T-helper 1 cell (primary cell): Measurements from ENCODE around the gene EDEM3.
"Not testable (repeated sequence)": the region's sequence is repeated elsewhere in the genome, so short reads cannot be mapped to it uniquely, and the experiment has no call there.

Source experiments
- DNase-seq, 5 donors: peaks; one replicate each; pipeline ENCODE4 v3.0.0-alpha.2; 2012 to 2020

Gene EDEM3

DNA sequence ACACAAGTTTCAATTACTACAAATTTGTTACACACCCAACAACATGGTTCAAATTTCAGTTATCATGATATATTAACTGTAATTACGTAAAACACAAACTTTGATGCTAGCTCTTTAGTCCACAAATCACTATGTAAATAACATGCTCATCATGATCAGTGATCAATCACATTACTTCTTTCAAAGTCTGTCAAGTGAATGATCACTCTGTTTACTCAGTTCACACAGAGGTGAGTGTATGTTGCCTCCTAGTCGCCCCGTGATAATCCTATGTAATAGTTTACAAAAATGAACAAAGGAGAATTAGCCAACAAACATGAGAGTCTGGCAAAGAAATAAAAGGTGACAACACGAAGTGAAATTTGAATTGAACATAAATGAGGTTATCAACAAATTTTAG lies 14.3 kb downstream of the EDEM3 start:
- DNase-seq = no peak

DNA sequence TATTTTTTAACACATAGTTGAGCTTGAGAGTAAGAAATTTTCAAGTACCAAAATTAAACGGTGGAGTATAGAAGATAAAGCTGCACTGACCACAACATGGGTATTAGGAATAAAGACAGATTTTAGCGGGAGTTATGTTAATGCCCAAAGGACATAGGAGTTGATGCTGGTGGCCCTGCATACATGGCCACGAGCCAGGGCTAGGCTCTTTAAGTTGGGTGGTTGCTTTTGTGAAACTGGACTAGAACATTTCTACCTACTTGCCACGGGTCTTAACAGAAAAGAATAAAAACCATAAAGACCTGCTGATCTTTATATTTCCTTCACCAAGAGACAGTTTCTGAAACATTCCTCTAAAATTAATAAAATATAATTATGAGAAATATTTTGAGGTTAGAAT lies 14.9 kb downstream of the EDEM3 start:
- DNase-seq = no peak

DNA sequence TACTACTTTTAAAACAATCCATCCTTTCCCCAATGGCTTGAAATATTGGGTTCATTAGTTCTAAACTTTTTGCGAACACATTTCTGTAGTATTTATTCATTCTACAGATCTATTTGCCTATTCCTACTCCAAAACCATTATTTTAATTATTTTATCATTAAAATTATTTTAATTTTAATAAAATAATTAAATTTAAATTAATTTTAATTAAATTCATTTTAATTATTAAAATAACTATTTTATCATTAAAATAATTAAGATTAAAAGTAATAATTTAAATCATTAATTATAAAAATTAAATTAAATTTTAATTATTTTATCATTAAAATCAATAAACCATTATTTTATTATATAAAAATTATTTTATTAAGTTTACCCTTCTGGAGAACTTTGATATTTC lies 15.6 kb downstream of the EDEM3 start:
- no peak for DNase-seq

DNA sequence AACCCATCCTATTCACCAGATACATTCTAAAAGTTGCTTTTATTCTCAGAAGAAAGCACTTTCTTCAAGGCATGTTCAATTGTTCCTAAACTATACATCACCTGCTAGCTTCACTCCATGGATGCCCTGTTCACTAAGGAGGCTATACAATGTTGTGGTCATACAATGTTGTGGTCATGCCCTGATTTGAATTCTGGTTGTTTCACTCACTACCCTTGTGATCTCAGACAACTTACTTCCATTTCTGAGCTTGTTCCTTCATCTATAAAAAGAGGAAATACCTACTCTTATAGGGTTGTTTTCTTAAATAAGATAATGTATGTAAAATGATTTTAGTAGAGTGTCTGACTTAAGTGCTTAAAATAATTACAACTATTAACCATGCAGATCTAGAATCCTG lies 19.7 kb downstream of the EDEM3 start:
- DNase-seq = no peak

DNA sequence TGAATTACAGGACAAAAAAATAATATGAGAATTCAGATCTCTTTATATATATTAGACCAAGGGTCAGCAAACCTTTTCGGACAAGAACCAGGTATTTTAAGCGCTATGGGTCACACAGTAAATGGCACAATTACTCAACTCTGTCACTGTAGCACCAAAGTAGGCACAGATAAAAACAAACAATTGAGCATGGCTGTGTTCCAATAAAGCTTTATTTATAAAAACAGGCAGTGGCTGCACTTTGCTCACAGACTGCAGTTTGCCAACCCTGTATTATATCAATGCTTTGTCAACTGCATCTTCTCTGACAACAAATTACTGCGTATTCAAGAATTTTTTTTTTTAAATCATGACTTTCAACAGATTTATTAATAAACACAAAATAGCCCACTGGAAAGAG lies 29.8 kb downstream of the EDEM3 start:
- no peak for DNase-seq

DNA sequence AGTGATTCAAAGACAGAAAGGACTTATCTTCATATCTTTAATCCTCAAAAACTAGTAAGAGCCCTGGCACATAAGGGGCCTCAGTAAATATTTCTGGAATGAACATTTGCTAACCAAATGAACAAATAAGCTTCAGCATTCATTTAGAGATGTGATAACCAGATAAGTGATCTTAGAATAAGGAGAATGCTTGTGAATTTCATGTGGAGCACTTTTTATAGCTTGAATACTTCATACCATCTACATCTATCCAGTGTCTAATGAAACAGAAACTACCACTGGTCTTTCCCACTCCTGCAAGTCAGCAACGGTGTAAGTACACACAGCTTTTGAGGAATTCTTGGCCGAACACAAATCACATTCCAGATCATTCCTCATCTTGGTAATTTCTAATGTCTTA lies 38.5 kb downstream of the EDEM3 start:
- no peak for DNase-seq

DNA sequence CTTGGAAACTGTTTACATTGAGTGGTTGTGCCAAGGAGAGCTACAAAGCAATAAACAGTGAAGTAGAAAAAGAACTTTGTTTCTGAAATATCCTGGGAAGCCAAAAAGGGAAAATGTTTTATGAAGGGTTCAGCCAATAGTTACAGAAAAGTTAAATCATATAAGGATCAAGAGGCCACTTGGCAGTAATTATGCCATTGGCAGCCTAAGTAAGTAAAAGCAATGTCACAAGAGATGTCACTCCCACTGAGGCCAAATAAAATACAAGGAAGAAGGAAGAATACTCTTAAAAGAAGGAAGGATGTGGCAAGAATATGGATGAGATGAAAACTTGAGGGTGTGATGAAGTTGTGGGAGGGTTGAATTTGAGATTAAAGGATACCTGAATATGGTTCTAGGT lies 45.2 kb downstream of the EDEM3 start:
- DNase-seq = no peak

DNA sequence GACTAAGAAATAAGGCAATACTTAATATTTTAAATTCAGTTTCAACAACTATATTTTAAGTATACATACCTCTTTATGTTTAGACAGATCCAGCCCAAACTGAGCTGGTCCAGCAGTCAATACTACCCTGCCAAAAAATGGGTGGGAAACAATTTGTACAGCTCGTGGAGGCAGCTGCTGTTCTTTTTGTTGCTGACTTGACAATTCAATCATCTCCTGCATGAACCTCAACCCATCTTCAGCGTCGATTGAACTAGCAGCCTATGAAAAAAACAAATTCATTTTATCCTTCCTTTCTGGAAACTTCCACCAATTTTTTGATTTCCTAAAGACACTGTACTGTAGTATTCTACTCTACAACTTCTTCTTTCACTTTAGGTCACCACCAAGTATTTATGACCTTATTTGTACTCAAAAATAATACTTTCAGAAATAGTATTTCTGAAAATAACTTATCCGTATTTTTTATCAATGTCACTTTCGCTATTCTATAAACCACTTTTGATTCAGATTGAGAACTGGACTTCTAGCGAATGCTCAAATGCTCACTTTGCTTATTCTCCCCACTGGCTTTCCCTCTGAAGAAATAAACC lies 46.5 kb downstream of the EDEM3 start:
- DNase-seq = no peak

DNA sequence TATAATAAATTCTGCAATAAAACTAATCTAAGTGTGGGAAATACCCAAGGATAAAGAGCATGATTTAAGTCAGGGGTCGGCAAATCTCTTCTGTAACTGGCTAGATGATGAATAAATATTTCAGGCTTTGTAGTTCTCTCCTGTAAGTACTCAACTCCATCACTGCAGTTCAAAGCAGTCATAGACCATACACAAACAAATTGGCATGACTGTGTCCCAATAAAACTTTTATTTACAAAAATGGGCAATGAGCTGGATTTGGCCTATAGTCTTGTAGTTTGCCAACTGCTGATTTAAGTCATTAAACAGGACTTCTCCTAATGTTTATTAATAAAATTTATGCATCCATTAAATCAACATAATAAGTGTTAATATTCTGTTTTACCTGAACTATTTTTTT lies 49.4 kb downstream of the EDEM3 start:
- DNase-seq = no peak

DNA sequence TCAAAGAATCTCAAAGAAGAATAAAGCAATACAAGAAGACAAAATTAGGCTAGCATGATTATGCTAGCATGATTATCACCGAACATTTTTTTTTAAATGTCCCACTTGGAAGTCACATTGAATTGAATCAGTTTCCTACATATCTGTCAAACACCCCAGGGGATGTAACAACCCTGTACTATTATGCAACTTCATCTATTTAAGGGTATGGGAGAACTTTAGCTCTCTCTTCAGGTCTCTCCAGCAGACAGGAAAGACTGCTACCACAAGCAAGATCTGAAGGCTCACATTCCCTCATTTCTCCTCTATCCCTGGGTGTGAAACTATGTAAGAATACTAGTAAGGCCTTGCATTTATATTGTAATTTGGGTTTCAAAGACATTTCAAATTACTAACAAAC lies 52.8 kb downstream of the EDEM3 start:
- no peak for DNase-seq

DNA sequence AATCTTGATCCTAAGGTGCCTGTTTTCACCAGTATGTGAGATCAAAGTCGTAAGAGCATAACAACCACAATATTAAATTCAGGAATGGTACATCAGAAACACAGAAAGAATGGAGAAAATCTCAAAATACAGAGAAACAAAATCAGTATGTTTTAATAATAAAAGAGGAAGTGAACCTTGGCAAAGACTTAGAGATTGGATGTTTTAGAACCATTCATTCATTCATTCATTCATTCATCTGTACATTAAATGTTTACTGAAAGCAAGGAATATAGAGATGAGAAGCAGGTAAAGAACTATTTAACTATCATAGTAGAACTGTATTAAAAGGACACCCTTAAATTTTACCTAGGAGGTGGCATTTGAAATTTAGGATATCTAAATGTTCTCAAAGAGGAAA lies 55.7 kb downstream of the EDEM3 start:
- DNase-seq = no peak

DNA sequence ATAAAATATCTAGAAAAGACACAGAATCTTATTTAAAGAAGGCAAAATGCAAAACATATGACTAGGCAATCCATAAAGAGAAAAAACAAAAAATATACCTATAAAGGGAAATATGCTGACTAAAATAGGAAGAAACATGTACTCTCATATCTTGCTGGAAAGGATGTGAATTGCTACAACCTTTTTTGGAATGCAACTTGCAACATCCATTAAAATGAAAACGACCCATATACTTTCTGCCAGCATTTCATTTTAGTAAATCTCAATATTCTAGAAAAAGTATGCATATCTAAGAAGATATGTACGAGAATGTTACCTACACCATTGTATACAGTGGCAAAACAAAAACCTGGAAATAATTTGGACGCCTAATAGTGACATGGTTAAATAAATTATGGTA lies 56.6 kb downstream of the EDEM3 start:
- DNase-seq = no peak

DNA sequence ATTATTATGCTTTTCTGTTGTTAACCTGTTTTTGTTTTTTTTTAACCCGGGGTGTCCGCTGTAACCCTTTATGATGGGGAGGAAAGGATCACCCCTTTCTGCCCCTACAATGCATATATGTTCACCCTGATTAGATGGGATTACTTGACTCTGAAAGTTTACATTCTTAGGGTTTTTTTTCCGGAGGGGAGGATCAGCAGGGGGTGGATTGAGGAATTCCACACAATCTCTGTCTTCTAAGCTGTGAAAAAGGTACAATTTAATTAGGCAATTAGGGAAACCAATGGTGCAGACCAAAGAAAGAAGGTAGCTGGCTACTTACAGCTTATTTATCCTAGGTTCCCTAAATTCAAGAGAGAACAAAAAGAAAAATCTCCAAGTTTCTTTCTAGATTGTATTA lies 58.3 kb downstream of the EDEM3 start:
- DNase-seq = no peak

DNA sequence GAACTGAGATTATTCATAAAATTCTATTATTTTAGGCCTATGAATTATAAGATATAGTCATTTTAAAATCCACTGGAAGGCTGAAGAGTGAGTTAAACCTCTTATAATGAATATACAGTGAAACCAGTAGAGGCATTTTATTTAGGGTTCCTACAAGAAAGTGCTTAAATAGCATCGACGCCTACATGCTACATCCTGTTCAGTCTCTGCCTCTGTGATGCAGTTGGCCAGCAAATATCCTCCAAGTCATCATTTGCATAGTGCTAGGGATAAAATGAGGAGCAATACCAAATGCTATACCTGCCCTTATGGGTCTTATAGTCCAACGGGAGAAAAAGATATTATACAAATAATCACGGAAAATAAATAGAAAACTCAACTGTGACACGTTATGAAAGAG lies 59.6 kb downstream of the EDEM3 start:
- DNase-seq = no peak

DNA sequence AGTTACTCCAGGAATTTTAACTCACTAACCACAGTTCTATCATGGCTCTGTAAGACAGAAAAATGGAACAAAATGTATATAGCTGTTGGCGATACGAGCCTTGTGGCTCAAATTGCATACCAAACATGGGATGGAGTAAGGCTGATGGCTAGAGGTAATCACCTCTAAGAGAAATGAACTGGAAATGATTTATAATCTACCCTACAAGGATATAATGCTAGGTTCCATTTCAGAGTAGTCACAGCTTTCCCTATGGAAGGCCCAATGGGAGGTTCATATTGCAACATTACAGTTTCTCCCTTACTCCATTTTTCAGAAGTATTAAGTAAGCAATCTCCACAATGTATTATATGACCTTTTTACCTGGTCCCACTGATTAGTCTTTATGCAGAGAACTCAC lies 61.6 kb downstream of the EDEM3 start:
- no peak for DNase-seq

DNA sequence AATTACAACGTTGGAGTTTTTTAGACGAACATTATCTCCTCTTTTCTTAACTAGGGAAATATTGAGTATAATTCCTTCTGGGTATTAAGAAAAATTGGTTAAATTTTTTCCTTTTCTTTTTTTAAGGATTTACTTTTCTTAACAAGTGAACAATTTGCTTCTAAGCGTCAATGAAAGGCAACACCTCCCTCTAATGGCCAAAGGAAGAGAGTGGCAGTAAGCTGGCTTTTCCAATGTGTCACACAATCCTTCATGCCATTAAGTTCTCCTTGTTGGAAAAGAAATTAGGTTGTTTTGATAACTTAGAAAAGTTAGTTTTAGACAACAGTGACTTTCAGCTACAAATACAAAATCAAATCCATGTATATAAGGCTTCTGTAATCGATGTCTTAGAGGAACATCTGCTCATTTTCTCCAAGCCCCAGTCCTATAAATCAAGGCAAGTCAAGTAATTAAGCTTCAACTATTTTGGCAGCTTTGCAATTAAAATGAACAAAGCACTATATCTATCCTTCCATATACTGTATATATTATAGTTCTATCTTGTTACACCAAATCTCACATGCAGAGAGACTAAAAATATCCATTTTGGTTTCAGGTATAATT lies 62.8 kb downstream of the EDEM3 start:
- DNase-seq = no peak

DNA sequence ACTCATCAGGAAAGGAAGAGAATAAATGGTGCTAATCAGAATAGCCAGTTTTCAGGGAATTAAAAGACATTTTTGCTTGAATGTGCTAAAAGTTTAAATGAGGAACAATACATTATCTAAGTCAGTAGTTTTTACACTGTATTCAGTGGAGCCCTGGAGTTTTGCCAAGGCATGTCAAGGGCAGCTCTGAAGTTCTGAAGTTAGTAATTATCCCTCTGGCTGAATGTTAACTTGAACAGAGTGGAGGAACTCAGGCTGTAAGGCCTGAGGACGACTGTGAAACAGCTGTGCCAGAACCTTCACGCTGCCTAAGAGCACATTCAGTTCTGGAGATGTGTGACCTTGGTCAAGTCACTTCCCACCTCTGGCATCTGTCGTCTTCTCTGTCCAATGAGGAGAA lies 68.1 kb downstream of the EDEM3 start:
- no peak for DNase-seq

DNA sequence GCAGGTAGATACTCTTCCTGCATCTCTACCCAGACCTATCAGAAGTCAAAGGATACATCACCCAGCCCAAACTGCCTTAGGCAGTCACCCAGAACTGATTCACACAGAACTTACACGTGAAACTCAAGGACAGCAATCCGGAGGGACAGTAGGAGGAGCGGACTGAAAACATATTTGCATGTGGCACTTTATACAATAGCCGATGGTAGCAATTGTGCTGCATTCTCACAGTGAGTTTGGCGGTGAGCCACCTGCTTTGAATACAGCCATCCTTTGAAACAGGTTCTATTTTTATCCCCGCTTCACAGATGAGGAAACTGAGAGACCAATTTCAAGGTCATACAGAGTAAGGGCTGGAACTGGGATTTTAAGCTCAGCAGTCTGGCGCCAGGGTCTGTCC lies 69.5 kb downstream of the EDEM3 start:
- no peak for DNase-seq

DNA sequence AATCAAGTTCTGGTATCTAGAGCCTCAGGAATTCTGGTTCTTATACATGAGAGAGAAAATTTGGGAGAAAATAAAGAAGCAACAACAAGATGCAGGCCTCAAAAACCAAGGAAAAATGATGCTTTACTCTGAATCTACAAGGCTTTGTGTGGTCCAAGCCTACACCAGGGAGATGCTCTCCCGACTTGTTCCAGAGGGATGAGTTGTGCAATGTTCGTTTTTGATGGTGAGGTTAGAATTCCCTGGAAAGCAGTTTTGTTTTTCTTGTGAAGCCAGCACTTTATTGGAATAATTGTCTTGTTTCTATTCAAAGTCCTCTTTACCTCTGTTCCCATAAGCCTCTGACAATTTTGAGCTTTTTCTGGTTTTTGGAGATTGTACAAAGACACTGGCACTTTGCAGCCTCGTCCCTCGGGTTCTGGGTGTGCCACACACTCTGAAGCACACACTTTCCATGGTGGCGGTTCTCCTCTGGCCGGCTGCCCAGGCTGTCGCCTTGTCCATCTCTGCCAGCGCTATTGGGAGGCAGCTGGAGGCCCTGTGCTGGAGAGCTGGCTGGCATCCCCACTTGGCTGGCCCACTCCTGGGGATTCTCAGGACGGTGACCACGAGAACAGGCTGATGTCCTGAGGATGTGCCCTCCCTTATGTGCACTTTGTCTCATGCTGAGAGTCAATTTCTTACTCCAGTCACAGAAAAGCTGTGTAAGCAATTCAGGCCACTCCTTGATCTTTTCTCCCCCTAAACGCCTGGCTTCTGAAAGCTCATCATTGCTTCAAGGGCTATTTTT lies 70.2 kb downstream of the EDEM3 start:
- DNase-seq = no peak

DNA sequence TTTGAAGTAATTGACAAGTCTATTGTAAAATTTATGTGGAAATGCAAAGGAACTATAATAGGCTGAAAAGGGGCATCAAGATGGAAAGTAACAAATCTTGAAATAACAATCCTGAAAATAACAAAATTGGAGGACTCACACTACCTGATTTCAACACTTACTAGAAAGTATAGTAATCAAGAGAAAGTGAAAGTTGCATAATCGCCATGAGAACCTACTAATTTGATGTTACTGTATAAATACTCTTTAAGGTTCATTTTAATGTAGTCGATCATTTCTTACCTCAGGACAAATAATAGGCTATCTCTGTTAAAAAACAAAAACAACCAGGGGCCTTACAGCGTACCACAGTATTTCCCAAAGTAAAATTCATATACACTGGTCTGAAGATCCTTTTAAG lies 71.7 kb downstream of the EDEM3 start:
- DNase-seq = no peak

DNA sequence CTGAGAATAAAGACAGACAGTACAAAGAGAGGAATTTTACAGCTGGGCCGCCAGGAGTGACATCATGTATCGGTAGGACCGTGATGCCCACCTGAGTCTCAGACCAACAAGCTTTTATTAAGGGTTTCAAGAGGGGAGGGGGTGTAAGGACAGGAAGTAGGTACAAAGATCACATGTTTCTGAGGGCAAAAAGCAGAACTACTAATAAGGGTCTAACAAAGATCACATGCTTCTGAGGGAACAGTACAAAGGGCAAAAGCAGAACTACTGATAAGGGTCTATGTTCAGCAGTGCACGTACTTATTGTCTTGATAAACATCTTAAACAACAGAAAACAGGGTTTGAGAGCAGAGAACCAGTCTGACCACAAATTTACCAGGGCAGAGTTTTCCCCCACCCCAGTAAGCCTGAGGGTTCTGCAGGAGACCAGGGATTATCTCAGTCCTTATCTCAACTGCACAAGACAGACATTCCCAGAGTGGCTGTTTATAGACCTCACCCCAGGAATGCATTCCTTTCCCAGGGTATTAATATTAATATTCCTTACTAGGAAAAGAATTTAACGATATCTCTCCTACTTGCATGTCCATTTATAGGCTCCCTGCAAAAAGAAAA lies 73.9 kb downstream of the EDEM3 start:
- not testable (repeated sequence) for DNase-seq

DNA sequence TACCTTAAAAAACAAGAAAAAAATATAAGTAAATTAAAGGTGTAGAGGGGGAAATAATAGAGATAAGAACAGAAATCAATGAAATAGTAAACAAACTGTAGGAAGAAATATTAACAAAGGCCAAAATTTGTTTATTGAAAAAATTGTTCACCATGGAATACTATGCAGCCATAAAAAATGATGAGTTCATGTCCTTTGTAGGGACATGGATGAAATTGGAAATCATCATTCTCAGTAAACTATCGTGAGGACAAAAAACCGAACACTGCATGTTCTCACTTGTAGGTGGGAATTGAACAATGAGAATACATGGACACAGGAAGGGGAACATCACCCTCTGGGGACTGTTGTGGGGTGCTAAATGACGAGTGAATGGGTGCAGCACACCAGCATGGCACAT lies 75.2 kb downstream of the EDEM3 start:
- not testable (repeated sequence) for DNase-seq

DNA sequence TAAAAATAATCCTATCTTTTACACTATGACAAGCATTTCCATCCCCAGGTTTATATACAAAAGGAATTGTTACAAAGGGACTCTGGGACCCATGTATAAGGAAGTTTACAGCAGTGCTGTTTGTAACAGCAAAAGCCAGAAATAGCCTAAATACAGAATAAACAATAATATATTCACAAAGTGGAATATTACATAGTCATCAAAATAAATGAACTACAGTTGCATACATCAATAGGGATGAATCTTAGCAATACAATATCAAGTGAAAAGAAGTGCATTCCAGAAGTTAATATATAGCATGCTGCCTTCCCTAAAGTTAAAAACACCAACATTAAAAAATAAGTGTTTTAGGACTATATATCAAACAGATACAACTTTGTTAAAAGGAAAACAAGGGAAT lies 77.3 kb downstream of the EDEM3 start:
- no peak for DNase-seq

DNA sequence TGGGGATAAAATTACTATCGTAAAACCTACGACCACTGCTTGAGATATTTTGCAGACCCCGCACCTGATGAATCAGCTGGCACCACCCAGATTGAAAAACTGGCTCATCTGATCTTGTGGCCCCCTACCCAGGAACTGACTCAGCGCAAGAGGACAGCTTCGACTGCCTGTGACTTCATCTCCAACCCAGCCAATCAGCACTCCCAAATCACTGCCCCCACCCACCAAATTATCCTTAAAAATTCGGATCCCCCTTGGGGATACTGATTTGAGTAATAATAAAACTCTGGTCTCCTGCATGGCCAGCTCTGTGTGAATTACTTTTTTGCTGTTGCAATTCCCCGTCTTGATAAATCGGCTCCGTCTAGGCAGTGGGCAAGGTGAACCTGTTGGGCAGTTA lies 81.4 kb downstream of the EDEM3 start:
- DNase-seq = no peak
